Measurements from ENCODE around the gene CFL1.

CFL1 gene

DNA sequence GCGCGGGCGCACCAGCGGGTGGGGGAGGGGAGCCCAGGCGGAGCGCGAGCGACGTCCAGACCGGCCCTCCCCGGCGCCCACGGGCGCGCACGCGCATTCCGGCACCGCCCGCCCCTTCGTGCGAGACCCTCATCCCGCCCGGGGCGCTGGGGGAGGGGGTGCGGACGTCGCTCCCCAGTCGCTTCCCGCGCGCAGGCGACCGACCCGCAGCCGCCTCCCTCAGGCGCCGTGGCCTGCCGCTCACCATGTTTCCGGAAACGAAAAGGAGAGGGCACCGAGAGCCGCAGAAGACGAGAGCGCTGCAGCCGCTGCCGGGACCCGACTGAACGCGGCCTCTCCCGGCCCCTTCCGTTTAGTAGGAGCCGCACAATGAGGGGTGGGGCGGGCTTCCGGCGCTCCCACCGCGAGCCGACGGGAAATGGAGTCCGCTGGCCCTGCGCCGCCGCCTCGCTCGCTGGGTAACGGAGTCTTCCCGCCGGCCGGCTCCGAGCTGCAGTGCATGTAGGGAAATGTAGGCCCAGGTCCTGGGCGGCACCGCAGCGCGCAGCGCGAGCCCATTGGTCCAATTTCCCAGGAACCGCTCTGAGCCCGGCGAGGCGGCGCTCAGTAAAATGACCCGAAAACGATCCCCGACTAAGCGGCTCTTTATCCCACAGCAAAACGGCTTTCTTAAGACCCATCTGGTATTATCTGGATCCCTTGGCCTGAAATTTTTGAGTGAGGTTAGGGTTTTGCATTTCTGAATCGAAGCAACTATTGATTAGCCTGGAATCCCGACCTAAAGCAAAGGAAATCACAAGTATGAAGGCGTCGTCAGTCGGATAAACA is at the start of gene CFL1:
Gene CFL1 (minus strand): TSS at position 328 of the 828 bp plus-strand sequence. CDS start 81 bp downstream, at position 247.
- Mint-ChIP-seq H3K27ac (peak within 1 kb of the TSS; percentile 98), H3K9me3 (no peaks in the 10 kb centered on the region), H3K4me3 (peak within 1 kb of the TSS; percentile 98), H3K4me1 (ENCODE audit: low read depth) (peaks cover 66% of the 10 kb centered on the region), H3K27me3 (no peaks in the 10 kb centered on the region), H3K36me3 (ENCODE audit: low read depth) (peaks cover 82% of the 10 kb centered on the region)
- peak; percentile 97 for DNase-seq

DNA sequence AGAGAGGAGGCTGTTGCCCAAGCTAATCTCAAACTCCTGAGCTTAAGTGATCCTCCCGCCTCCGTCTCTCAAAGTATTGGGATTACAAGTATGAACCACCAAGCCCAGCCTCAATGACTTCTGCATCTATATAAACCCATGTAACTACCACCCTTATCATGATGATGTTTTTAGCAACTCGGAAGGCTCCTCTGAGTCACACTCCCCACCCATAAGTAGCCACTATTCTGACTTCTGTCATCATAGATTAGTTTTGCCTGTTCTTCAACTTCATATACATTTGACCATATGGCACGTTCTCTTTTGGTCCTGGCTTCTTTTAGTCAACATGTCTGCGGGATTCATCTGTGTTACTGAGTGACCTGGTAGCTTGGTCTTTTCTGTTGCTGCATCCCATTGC is 48.6 kb upstream of the CFL1 start:
- H3K27me3 Mint-ChIP-seq, result peaks cover 7% of the 10 kb centered on the region
- no peaks in the 10 kb centered on the region for H3K9me3 Mint-ChIP-seq
- no peak overlapping the region for H3K27ac Mint-ChIP-seq
- H3K4me1 Mint-ChIP-seq (ENCODE audit: low read depth), result peaks cover 16% of the 10 kb centered on the region
- H3K4me3 Mint-ChIP-seq, result no peak overlapping the region
- no peaks in the 10 kb centered on the region for H3K36me3 Mint-ChIP-seq (ENCODE audit: low read depth)
- no peak for DNase-seq

DNA sequence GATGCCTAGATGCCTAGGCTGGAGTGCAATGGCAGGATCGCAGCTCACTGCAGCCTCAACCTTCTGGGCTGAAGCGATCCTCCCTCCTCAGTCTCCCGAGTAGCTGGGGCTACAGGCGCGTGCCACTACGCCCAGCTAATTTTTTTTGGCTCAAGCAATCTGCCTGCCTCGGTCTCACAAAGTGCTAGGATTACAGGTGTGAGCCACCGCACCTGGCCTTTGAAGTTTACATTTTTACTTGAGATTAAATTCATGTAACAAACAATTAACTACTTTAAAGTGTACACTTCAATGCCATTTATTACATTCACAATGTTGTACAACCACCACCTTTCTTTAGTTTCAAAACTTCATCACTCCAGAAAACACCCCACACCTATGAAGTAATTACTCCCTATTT is 45.7 kb upstream of the CFL1 start:
- Mint-ChIP-seq H3K27ac (no peak overlapping the region), H3K4me3 (no peak overlapping the region), H3K36me3 (ENCODE audit: low read depth) (peaks cover 6% of the 10 kb centered on the region), H3K9me3 (no peaks in the 10 kb centered on the region), H3K27me3 (no peaks in the 10 kb centered on the region), H3K4me1 (ENCODE audit: low read depth) (peaks cover 19% of the 10 kb centered on the region)
- DNase-seq, result no peak

DNA sequence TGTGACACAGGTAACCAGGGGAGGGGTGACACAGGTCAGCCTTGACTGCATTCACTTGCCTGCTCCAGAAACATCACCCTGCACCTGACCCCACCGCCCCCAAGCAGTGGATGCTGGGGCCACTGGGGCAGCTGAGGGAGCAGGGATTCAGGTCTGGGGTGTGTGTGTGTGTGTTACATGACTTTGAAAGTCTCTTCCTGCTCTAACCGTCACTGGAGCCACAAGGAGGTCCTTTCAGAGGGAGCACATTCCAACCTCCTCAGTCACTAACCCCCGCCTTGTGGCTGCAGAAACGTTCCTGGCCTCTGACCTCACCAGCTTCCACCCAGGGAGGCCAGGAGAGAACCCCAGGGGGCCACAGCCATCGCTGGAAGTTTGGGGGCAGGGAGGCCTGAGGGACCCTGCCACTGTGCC is 45.1 kb upstream of the CFL1 start:
- Mint-ChIP-seq H3K27me3 (no peaks in the 10 kb centered on the region), H3K9me3 (no peaks in the 10 kb centered on the region), H3K36me3 (ENCODE audit: low read depth) (peaks cover 12% of the 10 kb centered on the region), H3K4me1 (ENCODE audit: low read depth) (peaks cover 22% of the 10 kb centered on the region), H3K4me3 (no peak overlapping the region), H3K27ac (no peak overlapping the region)
- DNase-seq, result no peak

DNA sequence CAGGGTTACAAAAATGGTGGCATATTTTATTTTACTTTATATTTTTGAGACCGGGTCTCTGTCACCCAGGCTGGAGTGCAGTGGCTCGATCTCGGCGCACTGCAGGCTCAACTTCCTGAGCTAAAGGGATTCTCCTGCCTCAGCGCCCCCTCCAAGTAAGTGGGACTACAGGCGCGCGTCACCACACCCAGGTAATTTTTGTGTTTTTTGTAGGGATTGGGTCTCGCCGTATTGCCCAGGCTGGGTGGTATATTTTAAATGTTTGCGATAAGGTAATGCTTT is 42.9 kb upstream of the CFL1 start:
- peak overlapping the region; percentile 76 for H3K4me3 Mint-ChIP-seq
- H3K4me1 Mint-ChIP-seq (ENCODE audit: low read depth), result peaks cover 42% of the 10 kb centered on the region
- H3K27me3 Mint-ChIP-seq, result no peaks in the 10 kb centered on the region
- peak overlapping the region; percentile 89 for H3K27ac Mint-ChIP-seq
- DNase-seq, result no peak
- no peaks in the 10 kb centered on the region for H3K9me3 Mint-ChIP-seq
- H3K36me3 Mint-ChIP-seq (ENCODE audit: low read depth), result peaks cover 31% of the 10 kb centered on the region

GRCh38 chr11:65900125-65900898 is 42.3 kb upstream of the CFL1 start, which contains the start of gene FOSL1:
TSS of gene FOSL1 (minus strand) at chr11:65900388. CDS start at chr11:65900339, 49 bp downstream.
- Mint-ChIP-seq H3K9me3 (no peaks in the 10 kb centered on the region), H3K36me3 (ENCODE audit: low read depth) (peaks cover 37% of the 10 kb centered on the region), H3K27me3 (no peaks in the 10 kb centered on the region), H3K4me3 (peak within 1 kb of the TSS; percentile 85), H3K27ac (peak within 1 kb of the TSS; percentile 95), H3K4me1 (ENCODE audit: low read depth) (peaks cover 47% of the 10 kb centered on the region)
- DNase-seq, result peak; percentile 95

DNA sequence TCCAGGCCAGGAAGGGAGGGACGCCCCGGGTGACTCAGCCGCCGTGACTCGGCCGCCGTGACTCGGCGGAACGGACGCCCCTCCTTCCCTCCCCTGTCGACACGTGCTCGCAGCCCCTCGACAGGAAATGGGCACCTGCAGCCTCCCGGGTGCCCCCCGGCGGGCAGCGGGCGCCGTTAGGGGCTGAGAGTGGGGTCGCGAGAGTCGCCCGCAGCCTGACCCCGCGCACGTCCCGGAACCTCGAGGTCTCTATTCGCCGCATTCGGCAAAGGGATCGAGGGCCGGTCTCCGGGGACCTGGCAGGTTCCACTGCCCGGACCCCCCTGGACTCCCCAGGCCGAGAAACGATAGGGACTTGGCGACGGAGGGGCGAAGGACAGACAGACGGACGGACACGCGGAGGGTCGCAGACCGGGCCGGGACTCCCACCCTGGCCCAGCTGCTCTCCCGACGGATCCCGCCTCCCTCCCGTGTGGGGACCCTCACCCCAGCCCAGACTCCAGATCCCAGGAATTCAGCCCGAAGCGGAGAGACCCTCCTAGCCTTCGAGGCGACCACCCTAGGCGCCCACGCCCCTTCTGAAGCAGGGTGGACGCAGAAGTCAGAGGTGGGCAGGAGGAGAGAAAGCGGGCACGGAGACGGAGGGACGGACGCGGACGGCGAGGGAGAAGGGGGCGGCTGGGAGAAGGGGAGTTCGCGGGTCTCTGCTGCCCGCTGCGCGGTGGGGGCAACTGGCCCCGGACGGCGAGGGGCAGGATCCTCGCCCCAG is 41.6 kb upstream of the CFL1 start:
- Mint-ChIP-seq H3K27me3 (no peaks in the 10 kb centered on the region), H3K4me1 (ENCODE audit: low read depth) (peaks cover 50% of the 10 kb centered on the region), H3K27ac (peak overlapping the region; percentile 95), H3K9me3 (no peaks in the 10 kb centered on the region), H3K4me3 (peak overlapping the region; percentile 85), H3K36me3 (ENCODE audit: low read depth) (peaks cover 40% of the 10 kb centered on the region)
- peak; percentile 87 for DNase-seq

- H3K27me3 Mint-ChIP-seq, result no peaks in the 10 kb centered on the region
- H3K4me3 Mint-ChIP-seq, result peak overlapping the region; percentile 85
- no peaks in the 10 kb centered on the region for H3K9me3 Mint-ChIP-seq
- H3K36me3 Mint-ChIP-seq (ENCODE audit: low read depth), result peaks cover 47% of the 10 kb centered on the region
- DNase-seq, result no peak
- peaks cover 56% of the 10 kb centered on the region for H3K4me1 Mint-ChIP-seq (ENCODE audit: low read depth)
- peak overlapping the region; percentile 91 for H3K27ac Mint-ChIP-seq
Measured at GRCh38 chr11:65898656-65899355, 40.8 kb upstream of the CFL1 start.

DNA sequence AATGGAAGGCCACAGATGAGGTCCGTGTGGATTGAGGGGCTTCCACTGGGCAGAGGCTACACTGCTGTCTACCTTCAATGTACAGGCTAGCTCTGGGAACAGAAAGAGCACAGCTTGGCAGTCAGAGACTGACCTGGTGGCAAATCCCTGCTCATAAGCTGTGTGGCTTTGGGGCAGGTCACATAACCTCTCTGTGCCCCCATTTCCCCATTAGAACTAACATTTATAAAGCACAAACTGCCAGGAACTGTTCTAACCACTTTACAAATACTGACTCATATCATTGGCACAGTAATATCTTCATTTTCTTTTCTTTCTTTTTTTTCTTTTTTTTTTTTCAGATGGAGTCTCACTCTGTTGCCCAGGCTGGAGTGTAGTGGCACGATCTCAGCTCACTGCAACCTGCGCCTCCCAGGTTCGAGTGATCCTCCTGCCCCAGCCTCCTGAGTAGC is 39.1 kb upstream of the CFL1 start:
- Mint-ChIP-seq H3K27me3 (no peaks in the 10 kb centered on the region), H3K4me3 (peak overlapping the region; percentile 85), H3K36me3 (ENCODE audit: low read depth) (peaks cover 64% of the 10 kb centered on the region), H3K4me1 (ENCODE audit: low read depth) (peaks cover 70% of the 10 kb centered on the region), H3K27ac (peak overlapping the region; percentile 90), H3K9me3 (no peaks in the 10 kb centered on the region)
- DNase-seq, result no peak

- H3K27me3 Mint-ChIP-seq, result no peaks in the 10 kb centered on the region
- H3K36me3 Mint-ChIP-seq (ENCODE audit: low read depth), result peaks cover 71% of the 10 kb centered on the region
- H3K27ac Mint-ChIP-seq, result peak overlapping the region; percentile 90
- H3K4me3 Mint-ChIP-seq, result peak overlapping the region; percentile 85
- H3K9me3 Mint-ChIP-seq, result no peaks in the 10 kb centered on the region
- peaks cover 68% of the 10 kb centered on the region for H3K4me1 Mint-ChIP-seq (ENCODE audit: low read depth)
- DNase-seq, result no peak
Measured at GRCh38 chr11:65896034-65896999, 38.3 kb upstream of the CFL1 start.

- Mint-ChIP-seq H3K36me3 (ENCODE audit: low read depth) (peaks cover 73% of the 10 kb centered on the region), H3K27ac (peak overlapping the region; percentile 90), H3K9me3 (no peaks in the 10 kb centered on the region), H3K4me3 (peak overlapping the region; percentile 28), H3K4me1 (ENCODE audit: low read depth) (peaks cover 61% of the 10 kb centered on the region), H3K27me3 (no peaks in the 10 kb centered on the region)
- DNase-seq, result no peak
Measured at GRCh38 chr11:65895482-65895981, 37.6 kb upstream of the CFL1 start.

DNA sequence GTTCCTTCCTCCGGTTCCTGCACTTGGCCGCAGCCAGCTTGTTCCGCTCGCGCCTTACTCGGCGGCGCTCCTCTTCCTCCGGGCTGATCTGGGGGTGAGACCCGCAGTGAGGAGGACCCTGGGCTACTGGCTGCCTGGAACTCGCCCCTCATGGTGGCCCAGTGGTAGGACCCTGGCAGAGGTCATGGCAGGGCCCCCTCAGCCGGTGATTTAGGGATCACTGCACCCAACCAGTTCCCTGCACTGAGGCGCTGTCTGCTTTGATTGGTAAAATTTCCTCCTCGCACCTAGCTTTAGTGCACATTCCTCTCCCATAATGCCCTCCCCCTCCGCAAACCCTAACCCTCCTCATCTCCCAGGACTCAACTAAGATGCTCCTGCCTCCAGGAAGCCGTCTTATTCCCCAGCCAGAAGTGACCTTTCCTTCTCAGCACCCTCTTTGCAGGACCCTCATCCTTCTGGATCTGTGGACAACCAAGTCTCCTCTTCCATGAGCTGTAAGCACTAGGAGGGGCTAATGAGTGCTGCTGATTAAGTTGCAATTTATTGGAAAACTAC is 36.1 kb upstream of the CFL1 start:
- Mint-ChIP-seq H3K4me1 (ENCODE audit: low read depth) (peaks cover 73% of the 10 kb centered on the region), H3K9me3 (no peaks in the 10 kb centered on the region), H3K36me3 (ENCODE audit: low read depth) (peaks cover 71% of the 10 kb centered on the region), H3K27ac (peak overlapping the region; percentile 94), H3K27me3 (no peaks in the 10 kb centered on the region), H3K4me3 (peak overlapping the region; percentile 100)
- peak; percentile 55 for DNase-seq
